GM10248 (cell line): ENCODE data around the gene EMILIN2.
"Not testable (repeated sequence)": the region's sequence is repeated elsewhere in the genome, so short reads cannot be mapped to it uniquely, and the experiment has no call there.

Source experiments
- CTCF ChIA-PET: fragments of 300-600 bp; sonication (Branson Sonifier 250); formaldehyde crosslinking; extraction: SDS; loops from one replicate; lab custom pipeline; 2021; ENCODE audit warnings: antibody characterized with exemption; lab: Yijun Ruan, JAX
- POLR2A ChIA-PET: fragments of 350-650 bp; sonication (Branson Sonifier 250); formaldehyde crosslinking; extraction: SDS; loops from one replicate; lab custom pipeline; 2020; ENCODE audit warnings: antibody characterized with exemption; lab: Yijun Ruan, JAX
- DNase-seq: peaks from one replicate; pipeline ENCODE4 v3.0.0; 2012; ENCODE audit errors: extremely low spot score
- CTCF ChIP-seq: IDR thresholded peaks from 2 replicates; pipeline ENCODE4 v1.5.1; 2012; ENCODE audit warnings: mild to moderate bottlenecking, low read depth; ENCODE audit errors: extremely low read depth, missing control alignments, control extremely low read depth

Gene EMILIN2

GRCh38 chr18:2846636-2847316, at the start of gene EMILIN2:
Gene EMILIN2, plus strand, starts transcription at chr18:2847006. Its CDS starts 183 bp downstream, at chr18:2847189.
- TF ChIP-seq CTCF: no peak
- ChIA-PET POLR2A (no interaction called here), CTCF (no interaction called here)
- DNase-seq: peak; percentile 78

GRCh38 chr18:2797951-2798350, 48.9 kb upstream of the EMILIN2 start:
- DNase-seq: peak; percentile 34
- CTCF ChIA-PET: interaction anchor here (1.2 kb wide), 1 partner anchor 18 kb away, joined by 3 read pairs; no protein-coding TSS in a partner anchor
- TF ChIP-seq CTCF: no peak
- POLR2A ChIA-PET: no interaction called here

DNA sequence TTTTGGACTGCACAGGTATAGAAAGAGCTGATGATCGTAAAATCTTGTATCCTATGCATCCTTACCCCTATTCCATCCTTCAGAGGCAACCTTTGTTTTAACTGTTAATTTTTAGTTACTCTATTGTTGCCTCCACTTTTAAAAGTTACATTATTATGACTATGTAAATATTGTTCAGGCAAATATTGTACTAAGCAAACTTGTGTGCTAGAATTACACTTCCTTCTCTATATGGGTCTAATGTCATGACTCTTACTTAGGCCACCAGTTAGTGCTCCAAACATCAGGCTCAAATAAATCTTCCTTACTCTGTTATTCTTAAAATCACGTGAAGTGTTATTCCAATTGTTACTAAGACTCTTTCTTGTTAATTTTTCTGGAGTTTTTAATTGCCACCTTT, 47.4 kb upstream of the EMILIN2 start:
- TF ChIP-seq CTCF: no peak
- ChIA-PET POLR2A (no interaction called here), CTCF (interaction anchor here (1.0 kb wide), 1 partner anchor 9 kb away, joined by 3 read pairs; no protein-coding TSS in a partner anchor)
- no peak for DNase-seq

- ChIA-PET POLR2A (no interaction called here), CTCF (no interaction called here)
- no peak for TF ChIP-seq CTCF
- no peak for DNase-seq
Measured at GRCh38 chr18:2805970-2806943, 40.5 kb upstream of the EMILIN2 start.

- POLR2A ChIA-PET: not testable (repeated sequence)
Measured at GRCh38 chr18:2808640-2809039, 38.2 kb upstream of the EMILIN2 start.

DNA sequence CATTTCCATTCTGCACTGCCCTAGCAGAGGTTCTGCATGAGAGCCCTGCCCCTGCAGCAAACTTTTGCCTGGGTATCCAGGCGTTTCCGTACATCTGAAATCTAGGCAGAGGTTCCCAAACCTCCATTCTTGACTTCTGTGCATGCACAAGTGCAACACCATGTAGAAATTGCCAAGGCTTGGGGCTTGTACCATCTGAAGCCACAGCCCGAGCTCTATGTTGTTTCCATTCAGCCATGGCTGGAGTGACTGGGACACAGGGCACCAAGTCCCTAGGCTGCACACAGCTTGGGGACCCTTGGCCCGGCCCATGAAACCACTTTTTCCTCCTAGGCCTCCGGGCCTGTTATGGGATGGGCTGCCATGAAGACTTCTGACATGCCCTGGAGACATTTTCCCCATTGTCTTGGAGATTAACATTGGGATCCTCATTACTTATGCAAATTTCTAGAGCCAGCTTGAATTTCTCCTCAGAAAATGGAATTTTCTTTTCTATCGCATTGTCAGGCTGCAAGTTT, 37.1 kb upstream of the EMILIN2 start:
- DNase-seq, CTCF ChIA-PET, POLR2A ChIA-PET: not testable (repeated sequence)

More at GRCh38 chr18:2808640-2809039, 38.2 kb upstream of the EMILIN2 start:
- CTCF ChIA-PET, DNase-seq: not testable (repeated sequence)

- ChIA-PET CTCF (no interaction called here), POLR2A (no interaction called here)
- DNase-seq: no peak
- no peak for TF ChIP-seq CTCF
Measured at GRCh38 chr18:2811416-2811815, 35.4 kb upstream of the EMILIN2 start.
